Stimulated activated naive CD8-positive, alpha-beta T cell treated with anti-CD3 and anti-CD28 coated beads, Interleukin-15, Interleukin-2, amounts not matched to agents 100 U/mL and 50 U/mL, for 24 hours (primary cell): ENCODE measurements around the gene STK4.

Experiments used
- ATAC-seq: fragments of 150-1000 bp; cut with Tn5 transposase; one replicate; pipeline ENCODE4 v1.10.0; 2021
- DNase-seq: peaks from one replicate; pipeline ENCODE4 v3.0.0; 2021

STK4 gene

GRCh38 chr20:44954211-44954610 is 12.1 kb upstream of the STK4 start:
- ATAC-seq (no peak), DNase-seq (no peak)

GRCh38 chr20:44955270-44955669 is 11.0 kb upstream of the STK4 start:
- DNase-seq, result no peak
- no peak for ATAC-seq

- ATAC-seq (no peak), DNase-seq (no peak)
These were observed 9.9 kb upstream of the STK4 start for GRCh38 chr20:44956410-44956809.

GRCh38 chr20:44958276-44958675 is 8.0 kb upstream of the STK4 start:
- no peak for ATAC-seq
- DNase-seq, result no peak

- peak; percentile 12 for ATAC-seq
- peak; percentile 34 for DNase-seq
These were observed 7.2 kb upstream of the STK4 start for GRCh38 chr20:44959082-44959637.

GRCh38 chr20:44959638-44960102 is 6.6 kb upstream of the STK4 start:
- peak; percentile 73 for DNase-seq

GRCh38 chr20:44960103-44960852 is 6.0 kb upstream of the STK4 start, which contains the start of gene TOMM34:
Gene TOMM34, minus strand, starts transcription at chr20:44960397. Its CDS starts 64 bp downstream, at chr20:44960333.
- ATAC-seq, result peak; percentile 95
- DNase-seq, result peak; percentile 98

More at GRCh38 chr20:44959638-44960102, 6.6 kb upstream of the STK4 start:
- ATAC-seq, result peak; percentile 65

- DNase-seq (no peak), ATAC-seq (no peak)
These were observed 5.1 kb upstream of the STK4 start for GRCh38 chr20:44961011-44961869.

GRCh38 chr20:44961870-44962267 is 4.4 kb upstream of the STK4 start:
- ATAC-seq, result no peak
- no peak for DNase-seq

GRCh38 chr20:44962483-44962882 is 3.8 kb upstream of the STK4 start:
- no peak for ATAC-seq
- no peak for DNase-seq

- ATAC-seq, result no peak
These were observed 2.7 kb upstream of the STK4 start for GRCh38 chr20:44963325-44964215.

GRCh38 chr20:44965651-44966029 is 672 bp upstream of the STK4 start:
- ATAC-seq (no peak), DNase-seq (no peak)

More at GRCh38 chr20:44963325-44964215, 2.7 kb upstream of the STK4 start:
- peak; percentile 36 for DNase-seq

- DNase-seq (no peak), ATAC-seq (no peak)
These were observed 995 bp downstream of the STK4 start for GRCh38 chr20:44967207-44967807.

- DNase-seq, result no peak
- no peak for ATAC-seq
These were observed 3.1 kb downstream of the STK4 start for GRCh38 chr20:44969300-44969894.

- DNase-seq, result no peak
- ATAC-seq, result peak; percentile 15
These were observed 4.0 kb downstream of the STK4 start for GRCh38 chr20:44970243-44970757.

GRCh38 chr20:44973053-44973452 is 6.7 kb downstream of the STK4 start:
- DNase-seq (no peak), ATAC-seq (no peak)

GRCh38 chr20:44976698-44977097 is 10.4 kb downstream of the STK4 start:
- no peak for ATAC-seq
- no peak for DNase-seq

GRCh38 chr20:44979090-44979621 is 12.8 kb downstream of the STK4 start:
- peak; percentile 61 for DNase-seq
- peak; percentile 89 for ATAC-seq

GRCh38 chr20:44981736-44982406 is 15.6 kb downstream of the STK4 start:
- no peak for ATAC-seq
- no peak for DNase-seq
